Raji (cell line): ENCODE data around the gene CCP110.
A peak's percentile ranks its signal among the peaks of the same experiment; 100 is the strongest.

Source experiments
- POLR2A ChIP-seq: IDR thresholded peaks from 2 replicates; pipeline ENCODE4 v1.6.1; 2011; ENCODE audit warnings: low read depth, low read length, control low read depth; ENCODE audit not compliant: insufficient read depth

Gene CCP110

DNA sequence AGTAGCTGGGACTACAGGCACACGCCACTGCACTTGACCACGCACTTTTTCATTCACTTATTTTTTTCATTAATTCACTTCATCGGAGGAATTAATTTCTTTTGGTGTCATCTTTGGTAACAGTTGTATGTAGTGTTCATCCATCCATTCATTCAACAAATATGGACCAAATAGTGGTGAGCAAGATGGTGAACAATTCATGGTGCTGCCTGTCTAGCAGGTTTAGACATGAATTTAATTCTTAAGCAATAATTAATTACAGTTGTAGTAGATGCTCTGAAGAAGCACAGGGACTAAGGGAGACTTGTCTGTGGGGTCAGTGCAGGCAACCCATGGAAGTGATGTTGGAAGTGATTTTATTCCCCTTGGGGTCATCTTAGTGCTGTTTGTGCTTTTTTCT, 24.3 kb upstream of the CCP110 start:
- no peak for TF ChIP-seq POLR2A

DNA sequence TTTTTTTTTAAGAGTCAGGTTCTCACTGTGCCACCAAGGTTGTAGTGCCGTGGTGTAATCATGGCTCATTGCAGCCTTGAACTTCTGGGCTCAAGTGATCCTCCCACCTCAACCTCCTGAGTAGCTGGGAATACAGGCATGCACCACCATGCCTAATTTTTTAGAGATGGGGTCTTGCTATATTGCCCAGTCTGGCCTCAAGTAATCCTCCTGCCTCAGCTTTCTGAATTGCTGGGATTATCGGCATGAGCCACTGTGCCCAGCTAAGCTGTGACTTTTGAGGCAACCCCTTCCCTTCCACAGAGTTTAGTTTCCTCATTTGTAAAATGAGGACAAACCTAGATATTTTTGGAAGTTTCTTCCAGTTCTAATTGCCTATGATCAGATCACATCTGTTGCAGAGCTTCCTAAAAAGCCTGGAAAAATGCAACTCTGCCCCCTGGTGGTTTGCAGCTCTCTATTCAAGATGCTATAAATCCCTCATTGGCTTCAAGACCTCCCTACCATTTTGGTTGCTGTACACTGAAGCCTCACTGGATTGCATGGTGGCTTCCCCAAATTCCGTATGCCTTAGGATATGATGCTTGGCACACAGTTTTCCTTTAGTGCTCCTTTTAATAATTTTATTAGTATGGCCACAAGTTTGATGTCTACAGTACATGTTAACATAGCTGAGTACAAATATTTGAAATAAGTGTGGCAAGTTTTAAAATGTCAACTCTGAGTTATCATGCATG, 21.2 kb upstream of the CCP110 start:
- no peak for TF ChIP-seq POLR2A

DNA sequence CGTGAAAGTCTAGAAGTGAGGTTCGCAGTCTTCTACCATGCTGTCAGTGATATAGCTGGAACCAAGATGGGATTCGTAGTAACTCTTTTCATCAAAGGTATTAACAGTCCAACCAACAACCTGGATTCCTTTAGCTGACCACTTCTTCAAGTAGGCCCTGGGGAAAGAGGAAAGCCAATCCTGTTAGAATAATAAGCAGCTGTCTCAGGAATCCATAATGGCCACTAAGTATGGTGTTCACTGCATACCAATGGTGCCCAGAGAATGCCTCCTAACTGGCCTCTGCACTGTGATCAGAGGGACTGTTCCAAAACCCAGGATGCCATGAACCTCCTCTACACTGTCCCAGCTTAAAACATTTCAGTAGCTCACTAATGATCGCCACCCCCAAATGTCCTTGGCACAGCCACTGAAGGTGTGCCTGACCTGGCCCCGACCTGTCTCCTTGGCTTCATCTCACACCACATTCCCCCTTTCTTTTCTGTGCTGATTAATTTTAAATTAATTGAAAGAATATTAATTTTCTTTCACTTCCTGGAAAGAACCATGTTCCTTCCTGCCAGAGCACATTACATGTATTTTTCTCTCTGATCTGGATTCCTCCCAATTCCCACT, 20.2 kb upstream of the CCP110 start:
- no peak for TF ChIP-seq POLR2A

DNA sequence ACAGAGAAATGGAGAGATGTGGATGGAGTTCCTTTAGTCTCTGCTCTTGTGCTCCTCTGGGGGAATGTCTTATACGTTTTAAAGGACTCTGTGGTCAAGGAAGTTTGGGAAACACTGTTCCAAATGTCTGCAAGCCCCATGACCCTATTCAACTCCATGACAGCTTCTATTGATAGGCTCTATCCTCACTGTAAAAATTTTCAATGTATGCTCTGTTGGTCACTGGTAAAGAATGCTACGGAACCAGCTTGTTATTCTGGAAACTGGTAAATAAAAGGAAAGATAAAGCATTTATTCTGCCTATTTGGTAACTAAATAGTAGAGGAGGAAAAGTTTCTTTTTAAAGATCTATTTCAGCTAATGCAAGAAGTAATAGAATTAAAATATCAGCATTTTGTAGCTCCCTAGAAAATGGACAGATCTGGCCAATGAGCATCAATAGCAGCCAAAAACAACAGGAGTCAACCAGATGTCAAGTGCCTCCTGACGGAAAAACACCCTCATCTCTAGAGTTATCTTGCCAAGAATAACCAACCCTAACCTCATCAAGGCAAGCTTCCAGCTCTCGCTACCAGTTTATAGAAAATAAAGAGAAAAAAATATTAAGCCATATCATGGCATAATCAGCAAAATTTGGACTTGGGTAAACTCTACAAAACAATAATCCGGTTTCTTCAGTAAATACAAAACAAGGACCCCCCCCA, 18.0 kb upstream of the CCP110 start:
- no peak for TF ChIP-seq POLR2A

DNA sequence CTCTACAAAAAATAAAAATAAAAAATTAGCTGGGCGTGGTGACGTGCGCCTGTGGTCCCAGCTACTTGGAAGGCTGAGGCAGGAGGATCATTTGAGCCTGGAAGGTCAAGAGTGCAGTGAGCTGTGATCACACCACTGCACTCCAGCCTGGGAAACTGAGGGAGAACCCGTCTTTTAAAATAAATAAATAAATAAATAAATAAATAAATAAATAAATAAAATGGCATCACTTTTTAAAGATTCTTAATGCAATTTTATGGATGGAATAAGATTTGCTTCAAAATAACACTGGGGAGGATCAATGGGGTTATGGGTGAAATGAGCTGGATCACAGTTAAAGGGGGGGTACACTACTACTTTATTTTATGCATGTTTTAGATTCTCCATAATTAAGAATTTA, 16.8 kb upstream of the CCP110 start:
- TF ChIP-seq POLR2A = no peak

DNA sequence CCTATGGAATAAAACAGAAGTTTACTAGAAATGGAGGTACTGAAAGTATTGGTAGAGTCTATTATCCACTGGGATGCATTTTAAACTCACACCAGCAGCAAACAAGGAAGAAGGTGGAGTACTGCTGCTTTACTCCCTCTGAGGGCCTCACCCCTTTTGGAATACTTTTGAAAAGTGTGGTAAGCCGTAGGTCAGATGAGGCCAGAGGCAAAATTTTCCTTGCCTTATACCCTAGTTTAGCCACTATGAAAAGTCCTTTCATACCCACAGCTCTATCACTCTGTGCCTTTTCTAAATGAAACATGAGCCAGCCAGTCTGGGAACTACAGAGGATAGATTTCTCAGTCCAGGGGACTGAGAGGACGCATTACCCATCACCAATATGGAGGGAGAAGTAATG, 15.9 kb upstream of the CCP110 start:
- no peak for TF ChIP-seq POLR2A

DNA sequence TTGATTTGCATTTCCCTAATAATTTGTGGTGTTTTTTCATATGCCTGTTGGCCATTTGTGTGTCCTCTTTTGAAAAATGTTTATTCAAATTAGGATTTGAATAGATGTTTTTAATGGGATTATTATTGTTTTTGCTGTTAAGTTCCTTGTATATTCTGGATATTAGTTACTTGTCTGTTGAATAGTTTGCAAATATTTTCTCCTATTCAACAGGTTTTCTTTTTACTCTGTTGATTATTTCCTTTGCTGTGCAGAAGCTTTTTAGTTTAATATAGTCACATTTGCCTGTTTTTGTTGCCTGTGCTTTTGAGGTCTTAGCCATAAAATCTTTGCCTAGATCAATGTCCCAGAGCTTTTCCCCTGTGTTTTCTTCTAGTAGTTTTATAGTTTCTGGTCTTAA, 11.4 kb upstream of the CCP110 start:
- TF ChIP-seq POLR2A = no peak

DNA sequence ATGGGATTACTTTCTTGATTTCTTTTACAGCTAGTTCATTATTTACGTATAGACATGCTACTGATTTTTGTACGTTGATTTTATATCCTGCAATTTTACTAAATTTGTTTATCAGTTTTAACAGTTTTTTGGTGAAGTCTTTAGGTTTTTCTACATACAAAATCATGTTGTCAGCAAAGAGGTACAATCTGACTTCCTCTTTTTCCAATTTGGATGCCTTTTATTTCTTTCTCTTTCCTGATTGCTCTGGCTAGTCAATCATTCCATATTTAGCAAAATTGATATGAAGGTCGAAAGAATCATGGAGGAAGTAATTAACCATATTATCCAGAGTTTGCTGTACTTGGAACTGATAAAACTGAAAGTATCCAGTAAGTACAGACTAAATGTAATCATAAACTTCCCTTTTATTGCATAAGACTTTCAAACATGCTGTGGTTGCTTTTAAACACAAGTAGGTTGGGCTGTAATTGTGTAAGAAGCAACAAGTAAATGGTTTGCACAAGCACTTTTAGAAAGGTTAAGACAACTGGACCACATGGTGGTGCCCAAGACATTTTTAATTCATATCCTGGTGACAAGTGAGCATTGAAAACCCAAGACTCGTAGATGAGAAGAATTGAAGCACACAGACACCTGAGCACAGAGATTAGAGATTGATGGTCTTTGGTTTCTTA, 10.2 kb upstream of the CCP110 start:
- no peak for TF ChIP-seq POLR2A

DNA sequence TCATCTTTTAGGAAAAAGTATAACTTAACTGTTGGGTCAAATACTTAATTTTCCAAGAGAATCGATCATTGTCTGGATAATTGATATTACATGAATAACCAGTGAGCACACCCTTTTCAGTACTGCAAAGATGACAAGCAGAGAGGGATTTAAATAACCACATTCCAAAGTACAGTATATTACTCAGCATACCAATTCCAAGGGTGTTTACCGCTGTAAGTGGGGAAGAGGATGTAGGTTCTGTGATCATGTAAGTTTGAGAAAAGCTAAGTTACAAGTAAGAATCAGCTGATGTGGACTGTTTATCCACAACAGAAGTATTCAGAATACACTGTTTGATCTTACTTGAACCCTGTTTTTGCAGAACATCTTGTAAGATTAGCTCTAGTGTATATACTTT, 8.0 kb upstream of the CCP110 start:
- no peak for TF ChIP-seq POLR2A

DNA sequence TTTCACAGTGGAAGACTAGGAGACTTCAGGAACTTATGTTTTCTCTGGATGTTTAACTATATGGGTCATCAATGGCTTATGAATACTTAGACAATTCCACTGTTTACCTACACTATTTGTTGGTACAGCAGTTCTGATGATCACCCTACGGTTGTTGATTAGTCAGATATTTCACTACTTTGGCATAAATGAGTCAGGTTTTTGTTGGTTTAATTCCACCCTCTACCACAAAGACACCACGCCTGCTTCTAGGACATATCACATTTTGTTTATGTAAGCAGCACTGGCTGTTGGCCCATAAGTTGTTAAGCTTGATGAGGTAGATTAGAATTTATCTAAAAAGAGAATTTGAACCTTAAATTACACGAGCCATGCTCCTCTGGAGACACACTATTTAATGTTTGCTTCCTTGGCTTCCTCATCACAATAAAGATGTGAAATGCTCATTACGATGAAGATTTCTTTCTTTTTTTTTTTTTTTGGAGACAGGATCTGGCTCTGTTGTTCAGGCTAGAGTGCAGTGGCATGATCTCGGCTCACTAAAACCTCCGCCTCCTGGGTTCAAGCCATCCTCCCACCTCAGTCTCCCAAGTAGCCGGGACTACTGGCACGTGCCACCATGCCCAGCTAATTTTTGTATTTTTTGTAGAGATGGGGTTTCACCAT, 6.2 kb upstream of the CCP110 start:
- TF ChIP-seq POLR2A = no peak

DNA sequence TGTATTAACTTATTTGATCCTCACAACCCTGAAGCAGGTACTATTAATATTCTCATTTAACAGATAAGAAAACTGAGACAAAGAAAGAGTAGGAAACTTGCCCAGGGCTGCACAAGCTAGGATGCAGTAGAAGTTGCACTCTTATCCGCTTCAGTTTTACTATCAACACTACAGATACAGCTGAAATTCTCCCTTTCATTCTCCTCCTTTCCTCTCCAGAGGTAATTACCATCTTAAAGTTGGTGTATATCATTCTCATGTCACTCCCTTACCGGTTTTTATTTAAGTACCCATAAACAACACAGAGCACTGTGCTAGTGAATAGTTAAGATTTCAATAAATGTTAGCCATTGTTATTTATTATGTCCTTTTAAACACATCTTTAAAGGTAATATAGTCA, 5.4 kb upstream of the CCP110 start:
- no peak for TF ChIP-seq POLR2A

DNA sequence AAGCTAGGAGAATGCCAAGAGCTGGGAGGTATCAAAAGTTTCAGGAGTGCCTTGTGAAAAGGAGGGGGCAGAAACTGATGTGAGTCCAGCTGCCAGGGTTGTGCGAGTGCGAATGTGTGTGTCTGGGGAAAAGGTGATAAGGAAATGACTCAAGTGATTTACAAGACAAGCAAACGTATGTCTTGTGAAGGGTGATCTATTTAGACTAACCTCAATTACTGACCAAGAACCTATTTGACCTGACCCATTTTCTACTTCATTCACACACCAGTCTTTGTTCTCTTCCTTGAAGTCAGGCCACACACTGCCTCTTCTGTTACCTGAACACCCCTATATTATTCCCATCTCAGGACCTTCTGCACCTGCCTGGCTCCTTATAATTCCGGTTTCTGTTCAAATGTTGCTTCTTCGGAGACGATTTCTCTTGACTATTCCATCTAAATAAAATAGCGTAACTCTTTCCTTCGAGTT, 2.8 kb upstream of the CCP110 start:
- no peak for TF ChIP-seq POLR2A

DNA sequence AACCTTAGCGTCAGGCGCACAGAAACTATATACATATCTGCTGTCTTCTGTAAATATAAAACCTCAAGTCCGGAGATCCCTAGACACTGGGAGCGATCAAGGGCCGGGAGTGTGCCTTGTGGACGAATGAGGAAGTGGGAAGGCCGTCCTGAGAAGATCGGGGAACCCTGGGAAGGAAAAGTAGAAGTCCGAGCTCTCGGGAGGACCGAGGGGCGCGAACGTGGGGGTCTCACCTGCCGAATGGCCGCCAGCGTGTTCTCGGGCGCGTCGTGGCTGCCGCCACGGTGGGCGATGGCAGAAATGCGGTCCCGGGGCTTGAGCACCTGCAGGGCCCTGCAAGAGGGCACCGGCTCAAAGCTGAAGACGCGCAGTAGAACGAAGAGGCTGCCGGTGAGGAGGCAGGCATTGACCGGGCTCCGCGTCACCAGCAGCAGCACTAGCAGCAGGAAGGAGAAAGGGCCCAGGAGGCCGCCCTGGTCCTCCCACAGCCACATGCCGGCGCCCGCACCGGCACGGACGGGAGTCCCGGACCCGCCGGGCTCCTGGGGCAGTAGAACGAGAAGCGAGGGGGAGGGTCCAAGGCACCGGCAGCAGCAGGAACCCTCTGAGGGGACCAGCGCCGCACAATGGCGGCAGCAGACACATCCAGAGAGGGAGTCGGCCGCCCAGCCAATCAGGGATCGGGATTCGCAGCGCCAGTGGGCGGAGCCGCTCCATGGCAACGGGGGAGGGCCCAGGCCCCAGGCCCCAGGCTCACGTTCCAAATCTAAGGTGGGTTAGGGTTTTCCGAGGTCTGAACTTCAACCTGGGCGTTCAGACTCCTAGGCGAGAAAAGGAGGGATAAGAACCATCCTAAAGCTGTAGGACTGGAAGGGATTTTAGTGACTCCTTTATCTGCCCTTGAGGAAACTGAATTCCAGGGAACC, 2.0 kb upstream of the CCP110 start, which contains the start of gene GDE1:
GDE1 (minus strand) TSS at position 628 of the 926 bp plus-strand sequence; CDS start at position 494, 134 bp downstream.
- TF ChIP-seq POLR2A = peak; percentile 90

DNA sequence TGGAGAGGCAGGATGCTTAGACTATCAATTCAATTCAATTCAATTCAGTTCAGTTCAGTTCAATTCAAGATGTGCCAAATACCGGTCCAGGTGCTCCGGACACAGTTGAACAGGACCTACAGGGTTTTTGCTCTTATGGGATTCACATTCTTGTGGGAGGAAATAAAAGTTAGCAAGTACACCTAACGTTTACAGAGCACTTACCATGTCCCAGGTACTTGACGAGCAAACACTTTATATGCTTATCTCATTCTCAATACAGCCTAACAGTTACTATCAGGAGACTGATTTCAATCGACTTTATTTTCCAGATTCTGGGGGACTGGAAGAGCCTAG, 1.4 kb upstream of the CCP110 start:
- TF ChIP-seq POLR2A = no peak
